BE2C (cell line): ENCODE measurements around the gene PTGDS.

Source experiments
- DNase-seq: peaks from one replicate; pipeline ENCODE4 v3.0.0-alpha.2; 2020
- H3K27me3 ChIP-seq: fragments of 250-450 bp; sonication (Bioruptor Pico); 2 replicates; pipeline ENCODE4 v1.5.1; 2020; ENCODE audit warnings: mild to moderate bottlenecking
- H3K36me3 ChIP-seq: fragments of 250-450 bp; sonication (Bioruptor Pico); 2 replicates; pipeline ENCODE4 v1.5.1; 2020; ENCODE audit warnings: mild to moderate bottlenecking
- H3K4me1 ChIP-seq: fragments of 250-450 bp; sonication (Bioruptor Pico); 2 replicates; pipeline ENCODE4 v1.5.1; 2020
- H3K4me3 ChIP-seq: 2 replicates; pipeline ENCODE4 v1.5.1; 2011; ENCODE audit warnings: low read depth, low read length
- H3K9me3 ChIP-seq: fragments of 250-450 bp; sonication (Bioruptor Pico); 2 replicates; pipeline ENCODE4 v1.5.1; 2020
- TF ChIP-seq, protein P1 (sequence below): IDR thresholded peaks from 2 replicates; pipeline ENCODE4 v1.5.1; 2012; ENCODE audit warnings: mild to moderate bottlenecking, low read depth, low read length

Gene PTGDS

DNA sequence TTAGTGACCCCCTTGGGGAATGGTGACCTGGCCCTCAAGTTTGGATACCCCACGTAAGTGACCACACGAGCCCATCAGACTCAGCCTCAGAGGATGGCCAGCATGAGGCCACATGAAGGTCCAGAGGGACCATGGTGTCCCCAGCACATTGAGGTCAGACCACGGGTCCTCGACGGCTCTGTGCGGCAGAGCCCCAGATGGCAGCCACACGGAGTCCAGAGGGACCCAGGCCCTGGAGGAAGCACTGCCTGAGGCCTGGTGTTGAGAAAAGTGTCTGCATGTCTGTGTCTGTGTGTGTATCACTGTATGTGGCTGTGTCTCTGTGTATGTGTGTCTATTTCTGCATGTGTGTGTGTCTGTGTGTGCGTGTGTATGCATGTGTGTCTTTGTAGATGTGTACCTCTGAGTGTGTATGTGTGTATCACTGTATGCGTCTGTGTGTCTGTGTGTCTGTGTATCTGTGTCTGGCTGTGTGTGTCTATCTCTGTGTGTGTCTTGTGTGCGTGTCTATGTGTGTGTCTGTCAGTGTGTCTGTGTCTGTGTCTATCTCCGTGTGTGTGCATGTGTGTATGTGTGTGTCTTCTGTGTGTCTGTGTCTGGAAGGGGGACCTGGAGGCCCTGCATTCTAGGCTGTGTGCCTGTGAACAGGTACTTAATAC, 6.5 kb downstream of the PTGDS start:
- Histone ChIP-seq H3K27me3 (no peaks in the 10 kb centered on the region), H3K9me3 (no peaks in the 10 kb centered on the region), H3K4me1 (peaks cover 24% of the 10 kb centered on the region), H3K4me3 (no peak overlapping the region), H3K36me3 (no peaks in the 10 kb centered on the region)
- no peak for DNase-seq
- TF ChIP-seq, protein P1, sequence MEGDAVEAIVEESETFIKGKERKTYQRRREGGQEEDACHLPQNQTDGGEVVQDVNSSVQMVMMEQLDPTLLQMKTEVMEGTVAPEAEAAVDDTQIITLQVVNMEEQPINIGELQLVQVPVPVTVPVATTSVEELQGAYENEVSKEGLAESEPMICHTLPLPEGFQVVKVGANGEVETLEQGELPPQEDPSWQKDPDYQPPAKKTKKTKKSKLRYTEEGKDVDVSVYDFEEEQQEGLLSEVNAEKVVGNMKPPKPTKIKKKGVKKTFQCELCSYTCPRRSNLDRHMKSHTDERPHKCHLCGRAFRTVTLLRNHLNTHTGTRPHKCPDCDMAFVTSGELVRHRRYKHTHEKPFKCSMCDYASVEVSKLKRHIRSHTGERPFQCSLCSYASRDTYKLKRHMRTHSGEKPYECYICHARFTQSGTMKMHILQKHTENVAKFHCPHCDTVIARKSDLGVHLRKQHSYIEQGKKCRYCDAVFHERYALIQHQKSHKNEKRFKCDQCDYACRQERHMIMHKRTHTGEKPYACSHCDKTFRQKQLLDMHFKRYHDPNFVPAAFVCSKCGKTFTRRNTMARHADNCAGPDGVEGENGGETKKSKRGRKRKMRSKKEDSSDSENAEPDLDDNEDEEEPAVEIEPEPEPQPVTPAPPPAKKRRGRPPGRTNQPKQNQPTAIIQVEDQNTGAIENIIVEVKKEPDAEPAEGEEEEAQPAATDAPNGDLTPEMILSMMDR = no peak

DNA sequence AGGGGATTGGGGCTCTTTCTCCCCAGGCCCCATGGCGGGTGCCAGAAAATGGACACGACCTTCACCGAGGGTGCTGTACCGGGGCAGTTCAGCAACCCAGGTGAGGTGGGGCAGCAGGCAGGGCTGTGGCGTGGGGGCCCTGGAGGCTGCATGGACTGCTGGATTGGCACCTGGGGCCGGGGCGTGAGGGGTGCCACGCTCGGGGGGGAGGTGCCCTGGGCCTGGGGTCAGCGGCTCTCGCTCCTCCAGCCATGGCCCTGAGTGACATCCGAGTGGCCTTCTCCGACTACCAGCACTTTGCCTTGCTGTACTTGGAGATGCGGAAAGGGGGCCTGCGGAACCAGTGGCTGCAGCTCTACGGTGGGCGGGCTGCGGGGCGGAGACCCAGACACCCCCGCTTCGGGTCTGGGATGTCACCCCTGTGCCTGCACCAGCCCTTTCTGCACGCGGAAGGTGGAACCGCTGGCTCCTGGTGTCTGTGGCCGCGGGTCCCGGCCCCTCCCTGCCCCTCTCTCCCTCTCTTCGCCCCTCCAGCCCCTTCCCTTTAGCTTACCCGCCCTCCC, 7.2 kb downstream of the PTGDS start:
- Histone ChIP-seq H3K36me3 (no peaks in the 10 kb centered on the region), H3K4me3 (no peak overlapping the region), H3K4me1 (peaks cover 24% of the 10 kb centered on the region), H3K9me3 (no peaks in the 10 kb centered on the region), H3K27me3 (no peaks in the 10 kb centered on the region)
- TF ChIP-seq, protein P1 = no peak
- no peak for DNase-seq

- H3K27me3 ChIP-seq = no peaks in the 10 kb centered on the region
- DNase-seq = no peak
These were observed 7.8 kb downstream of the PTGDS start for GRCh38 chr9:136985027-136985602.

DNA sequence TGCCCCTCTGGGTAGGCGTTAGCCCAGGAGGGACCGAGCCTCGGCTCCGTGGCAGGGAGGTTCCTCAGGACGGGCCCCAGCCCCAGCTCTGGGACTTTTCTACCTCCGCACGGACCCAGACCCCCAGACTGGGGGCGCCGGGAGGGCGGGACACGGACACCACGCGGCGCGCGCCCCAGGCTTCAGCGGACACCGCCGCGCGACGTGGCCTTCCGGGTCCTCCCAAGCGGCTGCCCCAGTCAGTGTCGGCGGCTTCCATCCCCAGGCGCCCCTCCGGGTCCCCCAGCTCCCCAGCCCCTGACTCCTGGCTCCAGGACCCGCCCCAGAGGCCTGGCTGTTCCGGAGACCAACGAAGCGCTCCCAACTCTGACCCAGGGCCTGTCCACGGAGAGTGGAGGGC, 8.5 kb downstream of the PTGDS start:
- TF ChIP-seq, protein P1 = no peak
- no peak overlapping the region for H3K4me3 ChIP-seq
- no peak for DNase-seq

More at GRCh38 chr9:136985027-136985602, 7.8 kb downstream of the PTGDS start:
- TF ChIP-seq, protein P1 = no peak
- Histone ChIP-seq H3K9me3 (no peaks in the 10 kb centered on the region), H3K36me3 (no peaks in the 10 kb centered on the region), H3K4me1 (peaks cover 24% of the 10 kb centered on the region), H3K4me3 (no peak overlapping the region)

GRCh38 chr9:136988872-136989271, 11.6 kb downstream of the PTGDS start:
- Histone ChIP-seq H3K27me3 (no peaks in the 10 kb centered on the region), H3K4me3 (no peak overlapping the region), H3K9me3 (no peaks in the 10 kb centered on the region), H3K36me3 (peaks cover 5% of the 10 kb centered on the region), H3K4me1 (no peaks in the 10 kb centered on the region; the same call in 1 of the 2 replicates)
- no peak for DNase-seq
- TF ChIP-seq, protein P1 = no peak

More for the DNA sequence above, 8.5 kb downstream of the PTGDS start:
- H3K4me1 ChIP-seq = peaks cover 20% of the 10 kb centered on the region
- H3K36me3 ChIP-seq = no peaks in the 10 kb centered on the region
- no peaks in the 10 kb centered on the region for H3K27me3 ChIP-seq
- H3K9me3 ChIP-seq = no peaks in the 10 kb centered on the region
